ENCODE results near the gene CYP27A1.

DNA sequence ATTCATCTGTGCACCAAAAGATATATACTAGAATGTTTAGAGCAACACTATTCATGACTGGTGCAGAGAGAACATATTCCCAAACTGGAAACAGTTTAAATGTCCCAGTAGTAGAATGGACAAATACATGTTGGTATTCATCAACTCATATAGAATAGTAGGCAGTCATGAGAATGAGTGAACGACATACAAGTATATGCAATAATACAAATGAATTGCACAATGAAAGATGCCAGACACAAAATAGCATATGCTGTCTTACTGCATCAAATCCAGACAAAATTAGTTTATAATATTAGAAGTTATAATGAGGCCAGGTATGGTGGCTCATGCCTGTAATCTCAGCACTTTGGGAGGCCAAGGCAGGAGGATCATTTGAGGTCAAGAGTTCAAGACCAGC is 57.9 kb downstream of the CYP27A1 start:
- TF ChIP-seq CTCF (IDR thresholded peaks at IDR 0.05; ENCODE audit: low read length), result no peak
- no peak for TF ChIP-seq EZH2 (IDR thresholded peaks at IDR 0.05; ENCODE audit: borderline replicate concordance, low read length)
